DMS79 (cell line): Measurements from ENCODE around the gene RECQL.
A peak's percentile ranks its signal among the peaks of the same experiment; 100 is the strongest.

Experiments
- DNase-seq: peaks from one replicate; lab custom pipeline; 2025; lab: John Stamatoyannopoulos, UW

Gene RECQL, protein sequence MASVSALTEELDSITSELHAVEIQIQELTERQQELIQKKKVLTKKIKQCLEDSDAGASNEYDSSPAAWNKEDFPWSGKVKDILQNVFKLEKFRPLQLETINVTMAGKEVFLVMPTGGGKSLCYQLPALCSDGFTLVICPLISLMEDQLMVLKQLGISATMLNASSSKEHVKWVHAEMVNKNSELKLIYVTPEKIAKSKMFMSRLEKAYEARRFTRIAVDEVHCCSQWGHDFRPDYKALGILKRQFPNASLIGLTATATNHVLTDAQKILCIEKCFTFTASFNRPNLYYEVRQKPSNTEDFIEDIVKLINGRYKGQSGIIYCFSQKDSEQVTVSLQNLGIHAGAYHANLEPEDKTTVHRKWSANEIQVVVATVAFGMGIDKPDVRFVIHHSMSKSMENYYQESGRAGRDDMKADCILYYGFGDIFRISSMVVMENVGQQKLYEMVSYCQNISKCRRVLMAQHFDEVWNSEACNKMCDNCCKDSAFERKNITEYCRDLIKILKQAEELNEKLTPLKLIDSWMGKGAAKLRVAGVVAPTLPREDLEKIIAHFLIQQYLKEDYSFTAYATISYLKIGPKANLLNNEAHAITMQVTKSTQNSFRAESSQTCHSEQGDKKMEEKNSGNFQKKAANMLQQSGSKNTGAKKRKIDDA

DNA sequence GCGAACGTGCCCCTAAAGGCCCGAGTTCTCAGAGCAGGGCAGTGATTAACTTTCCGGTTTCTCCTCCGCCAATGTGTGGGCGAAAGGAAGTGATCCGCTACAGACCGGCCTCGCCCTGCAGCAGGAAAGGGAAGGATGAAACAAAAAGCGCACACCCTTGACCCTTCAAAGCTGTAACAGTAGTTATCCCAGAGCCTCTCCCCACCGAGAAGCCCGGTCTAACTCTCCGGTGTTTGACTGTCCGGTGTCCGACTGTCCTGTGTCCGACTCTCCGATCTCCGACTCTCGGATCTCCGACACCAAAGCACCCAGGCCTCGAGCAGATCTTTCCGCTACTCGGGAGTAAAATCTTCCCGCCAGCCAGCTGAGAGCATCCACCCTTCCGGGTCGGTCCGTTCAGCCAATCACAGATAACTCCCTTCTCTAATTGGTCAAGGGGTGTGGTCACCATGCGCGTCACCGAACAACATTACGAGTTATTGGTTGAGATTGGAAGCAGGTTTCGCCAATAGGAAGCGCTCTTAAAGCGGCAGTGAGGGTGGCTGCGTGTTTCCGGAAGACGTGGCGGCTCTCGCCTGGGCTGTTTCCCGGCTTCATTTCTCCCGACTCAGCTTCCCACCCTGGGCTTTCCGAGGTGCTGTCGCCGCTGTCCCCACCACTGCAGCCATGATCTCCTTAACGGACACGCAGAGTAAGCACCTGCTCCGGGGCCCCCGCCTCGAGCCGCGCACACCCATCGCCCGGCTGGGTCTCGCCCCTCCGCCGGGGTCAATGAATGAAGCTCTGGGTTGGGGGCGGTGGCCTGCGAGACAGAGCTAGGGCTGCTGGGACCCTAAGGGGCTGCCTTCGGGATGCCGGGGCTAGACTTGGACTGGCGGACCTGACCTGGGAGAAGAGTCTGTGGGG is at the start of gene RECQL, which contains the start of gene GOLT1B:
RECQL (minus strand) TSS at position 378 of the 906 bp plus-strand sequence. CDS start 2,065 bp downstream, outside the sequence.
GOLT1B (plus strand) TSS at position 532 of the 906 bp plus-strand sequence; CDS start at position 667, 135 bp downstream.
- DNase-seq = peak; percentile 97

DNA sequence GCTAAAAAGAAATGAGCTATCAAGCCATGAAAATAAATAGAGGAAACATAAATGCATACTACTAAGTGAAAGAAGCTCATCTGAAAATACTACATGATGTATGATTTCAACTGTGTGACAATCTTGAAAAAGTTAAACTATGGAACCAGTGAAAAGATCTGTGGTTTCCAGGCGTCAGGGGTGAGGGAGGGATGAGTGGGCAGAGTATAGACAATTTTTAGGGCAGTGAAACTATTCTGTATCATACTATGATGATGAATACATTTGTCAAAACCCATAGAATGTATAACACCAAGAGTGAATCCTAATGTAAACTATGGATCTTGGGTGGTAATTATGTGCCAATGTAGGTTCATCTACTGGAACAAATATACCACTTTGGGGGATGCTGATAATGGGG is 46.0 kb upstream of the RECQL start:
- DNase-seq = no peak

DNA sequence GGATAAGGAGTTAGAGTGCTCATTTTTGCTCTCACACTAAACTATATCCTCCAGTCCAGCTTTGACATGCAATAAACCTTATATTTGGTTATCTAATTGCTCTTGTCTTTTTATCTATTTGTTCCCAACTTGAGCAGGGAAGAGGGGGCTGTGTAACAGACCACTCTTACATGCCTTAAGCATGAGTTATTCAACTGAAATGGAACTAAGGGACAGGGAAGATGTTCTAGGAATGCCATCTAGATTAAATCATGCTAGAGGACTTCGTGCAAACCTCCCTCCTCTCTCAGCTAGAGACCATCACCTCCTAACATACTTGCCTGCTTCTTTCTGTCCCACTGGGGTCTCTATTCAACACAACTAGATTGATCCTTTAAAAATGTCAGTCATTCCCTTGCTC is 45.3 kb upstream of the RECQL start:
- DNase-seq = no peak

DNA sequence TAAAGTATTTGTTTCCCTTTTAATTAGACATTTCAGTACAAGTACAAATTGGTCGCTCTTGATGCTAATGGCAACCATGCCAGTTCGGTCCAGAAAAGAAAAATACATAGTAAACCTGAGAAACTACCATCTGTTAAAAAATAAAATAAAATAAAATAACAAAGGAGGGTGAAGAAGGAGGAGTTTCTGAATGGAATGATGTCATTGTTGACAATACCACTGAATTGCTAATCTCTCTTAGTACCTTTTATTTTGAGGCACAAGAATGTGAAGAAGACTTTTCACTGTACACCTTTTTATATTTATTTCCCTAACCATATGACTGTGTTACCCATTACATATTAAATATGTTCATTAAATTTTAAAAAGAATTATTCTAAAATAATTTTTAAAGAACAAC is 44.1 kb upstream of the RECQL start:
- DNase-seq = no peak

DNA sequence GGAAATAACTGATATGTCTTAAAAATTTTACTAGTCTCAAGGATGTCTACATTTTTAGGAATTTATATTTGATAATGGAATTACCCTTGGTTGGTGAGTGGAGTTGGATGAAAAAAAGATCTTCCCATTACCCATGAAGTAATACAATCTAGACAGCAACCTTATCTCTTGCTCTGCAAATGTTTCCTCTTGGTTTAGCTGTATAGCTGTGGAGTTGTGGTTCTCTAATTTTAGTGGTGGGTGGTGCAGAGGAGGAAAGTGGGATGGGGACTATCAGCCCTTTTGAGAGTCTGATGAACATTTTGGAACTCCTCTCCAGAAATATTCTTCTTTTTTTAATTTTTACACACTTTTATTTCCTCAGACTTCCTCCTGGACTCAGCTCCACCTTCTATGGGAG is 41.7 kb upstream of the RECQL start:
- no peak for DNase-seq

DNA sequence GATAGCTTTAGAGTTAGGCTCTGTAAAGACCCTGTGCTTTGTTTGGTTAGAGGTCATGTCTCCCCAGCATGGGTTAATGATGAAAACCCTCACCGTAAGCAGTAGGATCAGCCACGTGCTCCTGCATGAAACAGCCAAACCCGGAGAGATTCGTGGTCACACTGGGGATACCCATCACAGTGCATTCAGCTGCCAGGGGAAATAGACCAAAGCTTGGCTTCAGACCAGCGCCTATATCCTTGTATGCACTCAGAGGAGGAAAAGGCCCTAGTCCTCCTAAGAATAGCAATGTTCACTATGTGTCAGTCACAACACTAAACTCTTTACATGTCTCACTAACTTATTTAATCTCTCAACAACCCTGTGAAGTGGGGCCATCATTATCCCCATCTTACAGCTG is 41.0 kb upstream of the RECQL start:
- DNase-seq = no peak

DNA sequence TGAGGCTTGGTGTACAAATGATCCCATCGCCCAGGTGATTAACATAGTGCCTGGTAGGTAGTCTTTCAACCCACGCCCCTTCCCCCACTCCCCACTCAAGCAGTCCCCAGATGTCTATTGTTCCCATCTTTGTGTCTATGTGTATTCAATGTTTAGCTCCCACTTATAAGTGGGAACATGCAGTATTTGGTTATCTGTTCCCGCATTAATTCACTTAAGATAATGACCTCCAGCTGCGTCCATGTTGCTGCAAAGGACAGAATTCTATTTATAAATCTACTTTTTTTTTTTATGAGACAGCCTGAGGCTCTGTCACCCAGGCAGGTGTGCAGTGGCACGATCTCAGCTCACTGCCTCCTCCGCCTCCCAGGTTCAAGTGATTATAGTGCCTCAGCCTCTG is 40.3 kb upstream of the RECQL start:
- no peak for DNase-seq

- DNase-seq = no peak
Measured at GRCh38 chr12:21539797-21540196, 38.4 kb upstream of the RECQL start.

DNA sequence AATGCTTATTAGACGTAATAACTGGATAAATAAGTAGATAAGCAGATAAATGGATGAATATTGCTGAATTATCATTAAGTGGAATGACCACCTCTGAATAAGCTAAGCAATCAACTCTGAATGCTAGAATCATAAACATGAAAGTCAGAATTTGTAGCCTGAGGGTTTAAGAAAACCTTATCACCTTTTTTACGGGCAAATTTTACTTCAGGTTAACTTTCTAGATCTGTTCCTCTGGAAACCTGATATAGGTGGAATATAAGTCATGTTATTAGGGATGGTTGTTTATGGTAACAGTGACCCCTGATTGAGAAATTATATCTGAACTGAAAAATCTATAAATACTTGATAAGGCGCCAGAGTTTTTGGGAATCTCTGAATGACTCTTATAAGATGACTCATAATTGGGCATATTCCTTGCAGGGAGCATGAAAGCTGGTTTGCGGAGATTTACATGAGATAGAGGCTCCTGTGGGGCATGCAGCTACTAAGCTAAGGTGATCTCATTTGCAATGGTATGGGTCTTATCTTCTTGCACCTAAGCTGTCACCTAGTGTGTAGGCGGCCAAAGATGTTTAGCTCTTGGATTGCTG is 36.7 kb upstream of the RECQL start:
- no peak for DNase-seq

GRCh38 chr12:21529456-21529855 is 28.0 kb upstream of the RECQL start:
- DNase-seq = no peak

- peak; percentile 12 for DNase-seq
Measured at GRCh38 chr12:21528953-21529352, 27.5 kb upstream of the RECQL start.

- peak; percentile 7 for DNase-seq
Measured at GRCh38 chr12:21527451-21528180, 26.2 kb upstream of the RECQL start.

DNA sequence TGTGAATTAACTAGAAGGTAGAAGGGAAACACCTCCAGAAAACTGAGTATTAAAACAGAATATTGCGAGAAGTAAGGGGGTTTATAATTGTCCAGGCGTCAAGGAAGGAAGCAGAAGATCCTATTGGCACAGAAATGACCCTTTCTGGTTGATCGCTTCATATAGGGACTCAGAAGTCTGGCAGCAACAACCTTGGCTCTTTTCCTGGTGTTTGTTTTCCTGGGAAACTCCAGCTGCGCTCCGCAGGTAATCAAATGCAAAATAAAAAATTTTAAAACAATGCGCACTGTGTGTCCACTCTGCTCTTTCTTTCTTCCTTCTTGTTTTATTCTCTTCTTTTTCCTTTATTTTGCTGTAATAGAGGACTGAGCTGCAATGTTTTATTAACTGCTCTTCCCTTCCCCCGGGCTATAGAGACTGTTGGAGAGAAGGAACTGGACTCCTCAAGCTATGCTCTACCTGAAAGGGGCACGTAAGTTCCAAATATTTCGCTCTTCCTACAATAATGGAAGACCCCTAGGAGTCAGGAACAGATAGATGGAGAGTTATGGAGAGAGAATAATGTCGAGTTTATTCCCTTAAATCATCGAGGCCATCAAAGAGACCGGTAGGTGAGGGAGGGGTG is 25.4 kb upstream of the RECQL start:
- no peak for DNase-seq

DNA sequence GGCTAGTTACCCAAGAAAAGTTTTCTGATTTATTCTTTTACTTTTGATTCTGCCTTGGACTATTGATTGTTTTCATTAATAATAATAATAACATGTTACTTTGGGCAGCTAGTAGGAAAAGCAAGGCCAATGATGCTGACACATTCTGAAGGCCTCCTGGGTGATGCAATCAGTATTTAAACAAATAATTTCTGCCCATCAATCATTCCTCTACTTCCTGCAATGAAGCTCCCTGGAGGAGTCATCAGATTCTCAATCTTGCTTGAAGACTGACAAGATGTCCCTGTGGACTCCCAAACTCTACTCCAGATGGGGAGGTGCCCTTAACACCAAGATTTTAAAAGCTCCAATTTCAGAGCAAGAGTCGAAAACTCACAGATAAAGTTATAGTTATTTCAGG is 24.6 kb upstream of the RECQL start, which contains the start of gene SPX:
SPX (plus strand) TSS at position 244 of the 400 bp plus-strand sequence. CDS start 177 bp downstream, outside the sequence.
- no peak for DNase-seq

DNA sequence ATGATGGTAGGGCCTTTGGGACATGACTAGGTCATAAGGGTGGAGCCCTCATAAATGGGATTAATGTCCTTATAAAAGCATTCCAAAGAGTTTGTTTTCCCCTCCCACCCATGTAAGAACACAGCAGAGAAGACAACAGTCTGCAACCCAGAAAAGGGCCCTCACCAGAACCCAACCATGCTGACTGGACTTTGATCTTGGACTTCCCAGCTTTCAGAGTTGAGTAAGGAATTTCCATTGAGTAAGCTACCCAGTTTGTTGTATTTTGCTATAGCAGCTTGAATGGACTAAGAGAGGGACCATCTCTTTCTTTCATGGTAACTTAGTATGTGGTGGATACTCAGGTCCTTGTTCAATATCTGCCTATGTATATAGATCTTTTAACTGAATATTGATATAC is 21.7 kb upstream of the RECQL start:
- no peak for DNase-seq

DNA sequence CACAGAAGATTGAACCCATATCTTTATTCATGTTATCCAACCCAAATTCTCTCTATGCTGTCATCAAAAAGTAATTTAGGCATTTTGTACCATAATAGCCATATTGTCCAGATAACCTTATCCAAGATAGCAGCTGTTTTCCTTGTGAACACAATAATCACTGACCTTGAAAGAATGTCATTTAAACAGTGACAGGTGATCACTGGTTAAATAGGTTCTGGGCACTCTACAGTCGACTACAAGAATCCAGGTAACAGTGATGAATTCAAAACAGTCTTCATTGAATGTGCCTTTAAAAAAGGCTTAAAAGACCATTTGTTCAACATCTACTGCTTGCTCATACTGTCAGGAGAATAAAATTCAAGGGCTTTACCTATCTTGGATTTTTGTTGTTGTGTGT is 20.1 kb upstream of the RECQL start:
- DNase-seq = no peak

- DNase-seq = no peak
Measured at GRCh38 chr12:21518451-21518850, 17.0 kb upstream of the RECQL start.

GRCh38 chr12:21516281-21516680 is 14.8 kb upstream of the RECQL start:
- no peak for DNase-seq

- DNase-seq = no peak
Measured at GRCh38 chr12:21509768-21510167, 8.3 kb upstream of the RECQL start.

DNA sequence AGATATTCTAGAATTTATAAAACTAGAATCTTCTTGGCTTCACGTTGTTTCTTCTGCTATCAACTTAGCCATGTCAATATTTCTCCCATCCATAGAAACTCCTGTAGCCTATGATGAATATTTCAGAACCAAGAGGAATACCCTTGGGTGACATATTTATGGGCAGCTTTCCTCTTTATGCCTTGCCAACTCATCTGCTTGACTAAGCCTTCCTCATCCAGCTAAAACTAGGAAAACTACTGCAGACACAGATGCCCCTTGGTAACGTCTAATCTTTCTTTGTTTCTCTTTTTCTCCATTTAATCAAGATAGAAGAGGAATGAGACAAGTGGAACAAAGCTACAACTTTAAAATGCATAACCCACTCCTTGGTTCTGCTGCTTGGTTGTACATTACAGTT is 6.4 kb upstream of the RECQL start:
- no peak for DNase-seq

- no peak for DNase-seq
Measured at GRCh38 chr12:21505888-21506287, 4.5 kb upstream of the RECQL start.
